ENCODE results near the gene TBC1D22A.

- no peak for TF ChIP-seq CTCF (IDR thresholded peaks at IDR 0.05 in 4 of 5, conservative IDR thresholded peaks at IDR 0.05 in 1 of 5)
- no peak for TF ChIP-seq POLR2A (IDR thresholded peaks at IDR 0.05)
Observed at GRCh38 chr22:47148510-47148909, 386.1 kb downstream of the TBC1D22A start.

All from gastrocnemius medialis (tissue), 4 donors.